Large intestine (tissue), 12 donors: ENCODE results near the gene EXD2. TPM values are rescaled to one million over a fixed set of nuclear protein-coding genes. Genes with fewer than 3 reads are reported as not detected.

ENCODE experiments used
- DNase-seq, 2 donors: peaks; one replicate each; pipeline versions ENCODE4 v3.0.0 to v3.0.0-alpha.2; 2013
- H3K27ac ChIP-seq: one replicate; pipeline ENCODE4 v1.5.1; 2013; ENCODE audit warnings: low read length
- H3K27me3 ChIP-seq: 2 replicates; pipeline ENCODE4 v1.6.1; 2013; ENCODE audit warnings: low read length; ENCODE audit not compliant: control insufficient read depth, insufficient read depth
- H3K36me3 ChIP-seq: 2 replicates; pipeline ENCODE4 v1.6.1; 2013; ENCODE audit warnings: low read length; ENCODE audit not compliant: control insufficient read depth, insufficient read depth
- H3K4me1 ChIP-seq: one replicate; pipeline ENCODE4 v1.6.1; 2013; ENCODE audit warnings: low read length; ENCODE audit not compliant: control insufficient read depth, insufficient read depth
- H3K4me3 ChIP-seq: one replicate; pipeline ENCODE4 v1.5.1; 2013; ENCODE audit warnings: low read length
- H3K9me3 ChIP-seq: one replicate; pipeline ENCODE4 v1.6.1; 2013; ENCODE audit warnings: mild to moderate bottlenecking, low read depth, low read length, moderate library complexity; ENCODE audit not compliant: control insufficient read depth
- WGBS: methylation state at CpG from one replicate; pipeline ENCODE4 v1.1.5; 2013; ENCODE audit warnings: low lambda C conversion rate; ENCODE audit not compliant: insufficient coverage; 5-methylcytosine and 5-hydroxymethylcytosine counted together
- long read RNA-seq, 11 donors: transcript quantifications; one replicate each; lab custom pipeline, GENCODE V29; 2026
- polyA plus RNA-seq: library from polyadenylated mRNA; unstranded; fragments of 120-200 nt; gene quantifications from one replicate; pipeline ENCODE4 v1.2.1, GENCODE V29; 2013

Gene EXD2
- polyA plus RNA-seq: 22.9 TPM
- long read RNA-seq, donor 1: 0 reads
- long read RNA-seq, donor 2, full-length matches to known transcripts: 1 of 6 reads
- long read RNA-seq, donor 2, partial matches to known transcripts: 0 of 6 reads
- long read RNA-seq, donor 2, other reads (novel, unspliced or antisense): 5 of 6 reads
- long read RNA-seq, donor 3: 0 reads
- long read RNA-seq, donor 4: 0 reads
- long read RNA-seq, donor 5, full-length matches to known transcripts: 1 of 9 reads
- long read RNA-seq, donor 5, partial matches to known transcripts: 8 of 9 reads
- long read RNA-seq, donor 5, other reads (novel, unspliced or antisense): 0 of 9 reads
- long read RNA-seq, donor 6, partial matches to known transcripts: 0 of 1 reads
- long read RNA-seq, donor 6, other reads (novel, unspliced or antisense): 0 of 1 reads
- long read RNA-seq, donor 7: 0 reads
- long read RNA-seq, donor 8, partial matches to known transcripts: 9 of 9 reads
- long read RNA-seq, donor 8, other reads (novel, unspliced or antisense): 0 of 9 reads
- long read RNA-seq, donor 9, partial matches to known transcripts: 0 of 1 reads
- long read RNA-seq, donor 9, other reads (novel, unspliced or antisense): 0 of 1 reads
- long read RNA-seq, donor 10, full-length matches to known transcripts: 3 of 3 reads
- long read RNA-seq, donor 10, partial matches to known transcripts: 0 of 3 reads
- long read RNA-seq, donor 10, other reads (novel, unspliced or antisense): 0 of 3 reads
- long read RNA-seq, donor 11, partial matches to known transcripts: 0 of 1 reads
- long read RNA-seq, donor 11, other reads (novel, unspliced or antisense): 0 of 1 reads

GRCh38 chr14:69191340-69192111 is at the start of gene EXD2:
Gene EXD2 (plus strand): TSS chr14:69191498. CDS start chr14:69209471, 17,973 bp downstream.
- Histone ChIP-seq H3K4me3 (peak within 1 kb of the TSS; percentile 77), H3K36me3 (no peaks in the 10 kb centered on the region), H3K27ac (peak within 1 kb of the TSS; percentile 80), H3K9me3 (no peaks in the 10 kb centered on the region), H3K27me3 (no peaks in the 10 kb centered on the region), H3K4me1 (peaks cover 2% of the 10 kb centered on the region)
- peak; percentile 91 to 97 for DNase-seq
- WGBS: no CpG with 5 or more reads among the region's 58 CpGs

- Histone ChIP-seq H3K36me3 (peaks cover 12% of the 10 kb centered on the region), H3K27ac (no peak overlapping the region), H3K4me3 (no peak overlapping the region), H3K9me3 (no peaks in the 10 kb centered on the region), H3K27me3 (no peaks in the 10 kb centered on the region), H3K4me1 (no peaks in the 10 kb centered on the region)
- DNase-seq: no peak
- 40% methylated on average over 1 of the region's 1 CpG for WGBS
These were observed 49.7 kb upstream of the EXD2 start for GRCh38 chr14:69141550-69141949.

GRCh38 chr14:69142101-69142500 is 49.2 kb upstream of the EXD2 start:
- H3K36me3 ChIP-seq: peaks cover 12% of the 10 kb centered on the region
- no peaks in the 10 kb centered on the region for H3K9me3 ChIP-seq
- no peak overlapping the region for H3K27ac ChIP-seq
- no peaks in the 10 kb centered on the region for H3K4me1 ChIP-seq
- no peak for DNase-seq
- no peaks in the 10 kb centered on the region for H3K27me3 ChIP-seq
- no peak overlapping the region for H3K4me3 ChIP-seq
- WGBS: no CpG with 5 or more reads among the region's 5 CpGs

- Histone ChIP-seq H3K27ac (no peak overlapping the region), H3K4me3 (no peak overlapping the region), H3K36me3 (peaks cover 7% of the 10 kb centered on the region), H3K4me1 (peaks cover 2% of the 10 kb centered on the region), H3K27me3 (no peaks in the 10 kb centered on the region), H3K9me3 (peaks cover 2% of the 10 kb centered on the region)
- no peak for DNase-seq
- 45% methylated on average over 2 of the region's 2 CpGs for WGBS
These were observed 41.6 kb upstream of the EXD2 start for GRCh38 chr14:69149461-69150244.

GRCh38 chr14:69151458-69152180 is 39.7 kb upstream of the EXD2 start:
- Histone ChIP-seq H3K27me3 (no peaks in the 10 kb centered on the region), H3K4me3 (peak overlapping the region; percentile 96), H3K27ac (peak overlapping the region; percentile 90), H3K36me3 (peaks cover 7% of the 10 kb centered on the region), H3K9me3 (peaks cover 2% of the 10 kb centered on the region), H3K4me1 (peaks cover 2% of the 10 kb centered on the region)
- no CpG with 5 or more reads among the region's 57 CpGs for WGBS
- DNase-seq: peak; percentile 72 to 86

GRCh38 chr14:69152181-69152901 is 39.0 kb upstream of the EXD2 start:
- Histone ChIP-seq H3K4me3 (peak overlapping the region; percentile 96), H3K27ac (peak overlapping the region; percentile 90), H3K27me3 (no peaks in the 10 kb centered on the region), H3K4me1 (peaks cover 2% of the 10 kb centered on the region), H3K36me3 (peaks cover 7% of the 10 kb centered on the region), H3K9me3 (peaks cover 2% of the 10 kb centered on the region)
- no CpG with 5 or more reads among the region's 38 CpGs for WGBS
- no peak for DNase-seq

GRCh38 chr14:69152902-69153151 is 38.5 kb upstream of the EXD2 start, which contains the start of gene DCAF5:
Gene DCAF5 (minus strand): TSS chr14:69153119. CDS start chr14:69152978, 141 bp downstream.
- H3K4me3 ChIP-seq: peak within 1 kb of the TSS; percentile 96
- DNase-seq: no peak
- peaks cover 2% of the 10 kb centered on the region for H3K4me1 ChIP-seq
- no peaks in the 10 kb centered on the region for H3K27me3 ChIP-seq
- H3K27ac ChIP-seq: peak within 1 kb of the TSS; percentile 90
- peaks cover 7% of the 10 kb centered on the region for H3K36me3 ChIP-seq
- peaks cover 2% of the 10 kb centered on the region for H3K9me3 ChIP-seq
- WGBS: no CpG with 5 or more reads among the region's 26 CpGs

- H3K4me3 ChIP-seq: peak overlapping the region; percentile 96
- H3K36me3 ChIP-seq: peaks cover 7% of the 10 kb centered on the region
- H3K27ac ChIP-seq: peak overlapping the region; percentile 84
- peaks cover 2% of the 10 kb centered on the region for H3K4me1 ChIP-seq
- peaks cover 2% of the 10 kb centered on the region for H3K9me3 ChIP-seq
- no CpG with 5 or more reads among the region's 72 CpGs for WGBS
- DNase-seq: peak; percentile 96 to 98
- H3K27me3 ChIP-seq: no peaks in the 10 kb centered on the region
These were observed 38.0 kb upstream of the EXD2 start for GRCh38 chr14:69153152-69153872.
